ENCODE measurements around the gene HPCAL1.

DNA sequence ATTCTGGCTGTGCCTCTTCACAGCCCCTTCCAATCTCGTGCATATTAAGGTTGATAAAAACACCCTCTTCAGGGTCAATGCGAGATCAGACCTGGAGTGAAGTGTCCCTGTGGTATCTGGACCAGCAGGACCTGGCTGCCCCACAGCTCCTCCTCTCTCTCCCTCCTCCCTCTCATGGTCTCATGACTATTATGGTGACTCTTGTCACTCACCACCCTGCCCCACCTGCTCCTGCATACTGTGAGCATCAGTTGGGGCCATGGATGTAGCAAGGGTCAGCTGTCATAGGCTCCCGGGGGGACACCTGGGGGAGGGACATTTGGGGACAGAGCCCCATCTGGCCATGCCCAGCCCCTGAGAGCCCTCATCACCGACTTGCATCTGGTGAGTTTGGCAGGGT is 95.2 kb downstream of the HPCAL1 start:
- TF ChIP-seq CTCF (conservative IDR thresholded peaks at IDR 0.05; ENCODE audit: low read depth, low read length): no peak
- no peak for TF ChIP-seq MAFK (IDR thresholded peaks at IDR 0.05; ENCODE audit: low read depth, low read length)
- no peak for TF ChIP-seq POLR2A (IDR thresholded peaks at IDR 0.05; ENCODE audit: low read depth, low read length)
- TF ChIP-seq FOS (IDR thresholded peaks at IDR 0.05; ENCODE audit: low read depth, low read length): no peak
- no peak for TF ChIP-seq RAD21 (IDR thresholded peaks at IDR 0.05; ENCODE audit: low read length)
- TF ChIP-seq RFX5 (IDR thresholded peaks at IDR 0.05; ENCODE audit: low read depth, low read length): no peak
- TF ChIP-seq MXI1 (IDR thresholded peaks at IDR 0.05; ENCODE audit: borderline replicate concordance, low read depth, low read length): no peak
- no peak for TF ChIP-seq BHLHE40 (IDR thresholded peaks at IDR 0.05; ENCODE audit: low read depth, low read length)
- no peak for TF ChIP-seq CHD1 (IDR thresholded peaks at IDR 0.05; ENCODE audit: low read depth, low read length)
- no peak for TF ChIP-seq CEBPB (IDR thresholded peaks at IDR 0.05; ENCODE audit: low read depth, low read length)
